HG03108 (cell line): Measurements from ENCODE around the gene FUS.
"Not testable (repeated sequence)": the region's sequence is repeated elsewhere in the genome, so short reads cannot be mapped to it uniquely, and the experiment has no call there.

ENCODE experiments used
- ATAC-seq: cut with Tn5 transposase; IDR thresholded peaks from one replicate; pipeline ENCODE4 v1.9.1; 2021; ENCODE audit warnings: moderate library complexity; ENCODE audit not compliant: unreplicated experiment

FUS gene

GRCh38 chr16:31143011-31143693 is 36.8 kb upstream of the FUS start:
- ATAC-seq, result no peak

- ATAC-seq, result no peak
Measured at GRCh38 chr16:31143694-31144148, 36.2 kb upstream of the FUS start.

- ATAC-seq, result not testable (repeated sequence)
Measured at GRCh38 chr16:31144418-31144817, 35.5 kb upstream of the FUS start.

- no peak for ATAC-seq
Measured at GRCh38 chr16:31145398-31145990, 34.4 kb upstream of the FUS start.

GRCh38 chr16:31147574-31147973 is 32.4 kb upstream of the FUS start:
- no peak for ATAC-seq

GRCh38 chr16:31148281-31148728 is 31.6 kb upstream of the FUS start:
- ATAC-seq, result no peak

- no peak for ATAC-seq
Measured at GRCh38 chr16:31148896-31149295, 31.0 kb upstream of the FUS start.

GRCh38 chr16:31149332-31149731 is 30.6 kb upstream of the FUS start:
- ATAC-seq, result no peak

- ATAC-seq, result no peak
Measured at GRCh38 chr16:31149894-31150890, 29.7 kb upstream of the FUS start, which contains the start of gene PRSS36. Gene PRSS36 (minus strand): TSS chr16:31150066. CDS start chr16:31150035, 31 bp downstream.

- not testable (repeated sequence) for ATAC-seq
Measured at GRCh38 chr16:31150976-31151375, 29.0 kb upstream of the FUS start.

GRCh38 chr16:31157136-31157535 is 22.8 kb upstream of the FUS start:
- no peak for ATAC-seq

GRCh38 chr16:31167315-31167714 is 12.6 kb upstream of the FUS start:
- ATAC-seq, result no peak

GRCh38 chr16:31168848-31169247 is 11.1 kb upstream of the FUS start:
- no peak for ATAC-seq

- ATAC-seq, result not testable (repeated sequence)
Measured at GRCh38 chr16:31170048-31170447, 9.9 kb upstream of the FUS start.

- no peak for ATAC-seq
Measured at GRCh38 chr16:31177136-31177535, 2.8 kb upstream of the FUS start.

GRCh38 chr16:31179219-31179746 is 656 bp upstream of the FUS start:
- ATAC-seq, result peak; percentile 4

- ATAC-seq, result no peak
Measured at GRCh38 chr16:31181102-31181830, 1.3 kb downstream of the FUS start.

- no peak for ATAC-seq
Measured at GRCh38 chr16:31182391-31182790, 2.5 kb downstream of the FUS start.

GRCh38 chr16:31183432-31184428 is 3.8 kb downstream of the FUS start:
- no peak for ATAC-seq
